HepG2 (cell line): ENCODE data around the gene UPF3A. TPM values are rescaled to one million over a fixed set of nuclear protein-coding genes. Genes with fewer than 3 reads are reported as not detected.

ENCODE experiments used
- ATF7-NPFF ChIP-seq: sonication (generic); formaldehyde crosslinking; IDR thresholded peaks from 2 replicates; pipeline ENCODE4 v1.8.1; 2023; ENCODE audit warnings: mild to moderate bottlenecking, low read depth, missing genetic modification reagents, moderate library complexity
- HNF4A ChIP-seq: sonication (generic); formaldehyde crosslinking; IDR thresholded peaks from 2 replicates; pipeline ENCODE4 v1.4.0; 2020; ENCODE audit warnings: missing genetic modification reagents
- IRF9 ChIP-seq: sonication (generic); formaldehyde crosslinking; IDR thresholded peaks from 2 replicates; pipeline ENCODE4 v1.8.0; 2022; ENCODE audit warnings: missing genetic modification reagents, mild to moderate bottlenecking, borderline replicate concordance
- KLF16 ChIP-seq, 2 experiments: sonication (generic) in 1 of 2; formaldehyde crosslinking in 1 of 2; IDR thresholded peaks; 2 replicates each; pipeline versions ENCODE4 v1.6.1 to v1.8.0; 2016 to 2023; ENCODE audit warnings: missing genetic modification reagents in 2 of 2, missing compliant biosample characterization in 1 of 2
- KLF9 ChIP-seq: IDR thresholded peaks from 2 replicates; pipeline ENCODE4 v1.6.1; 2016; ENCODE audit warnings: low read depth
- MIXL1 ChIP-seq: IDR thresholded peaks from 2 replicates; pipeline ENCODE4 v1.6.1; 2016
- MTERF4 ChIP-seq: sonication (generic); formaldehyde crosslinking; IDR thresholded peaks from 2 replicates; pipeline ENCODE4 v1.8.0; 2023; ENCODE audit warnings: mild to moderate bottlenecking, missing genetic modification reagents
- NFE2L1 ChIP-seq: sonication (generic); formaldehyde crosslinking; IDR thresholded peaks from 2 replicates; pipeline ENCODE4 v1.4.0; 2020; ENCODE audit warnings: missing genetic modification reagents, mild to moderate bottlenecking, borderline replicate concordance
- NR2F6 ChIP-seq, 2 experiments: IDR thresholded peaks; 2 replicates each; pipeline ENCODE4 v1.6.1; 2016; ENCODE audit warnings: antibody characterized with exemption in 1 of 2, mild to moderate bottlenecking in 1 of 2
- REXO4 ChIP-seq: sonication (generic); formaldehyde crosslinking; IDR thresholded peaks from 2 replicates; pipeline ENCODE4 v1.8.0; 2022; ENCODE audit warnings: missing genetic modification reagents, mild to moderate bottlenecking, borderline replicate concordance
- ZNF274 ChIP-seq: sonication (generic); formaldehyde crosslinking; IDR thresholded peaks from 2 replicates; pipeline ENCODE4 v1.5.1; 2020; ENCODE audit warnings: mild to moderate bottlenecking, missing genetic modification reagents
- ZNF501 ChIP-seq: sonication (generic); formaldehyde crosslinking; IDR thresholded peaks from 2 replicates; pipeline ENCODE4 v1.5.1; 2020; ENCODE audit warnings: mild to moderate bottlenecking, moderate library complexity, missing genetic modification reagents
- ZNF564 ChIP-seq: sonication (generic); formaldehyde crosslinking; IDR thresholded peaks from 2 replicates; pipeline ENCODE4 v1.8.1; 2023; ENCODE audit warnings: mild to moderate bottlenecking, missing genetic modification reagents
- ZNF704 ChIP-seq: sonication (generic); formaldehyde crosslinking; IDR thresholded peaks from 2 replicates; pipeline ENCODE4 v1.8.1; 2023; ENCODE audit warnings: mild to moderate bottlenecking, inconsistent platforms, moderate library complexity, missing genetic modification reagents, borderline replicate concordance
- ZNF766 ChIP-seq: sonication (generic); formaldehyde crosslinking; IDR thresholded peaks from 2 replicates; pipeline ENCODE4 v1.5.0; 2020; ENCODE audit warnings: missing genetic modification reagents, borderline replicate concordance
- ZNF772 ChIP-seq: sonication (generic); formaldehyde crosslinking; IDR thresholded peaks from 2 replicates; pipeline ENCODE4 v1.5.0; 2020; ENCODE audit warnings: mild to moderate bottlenecking, missing genetic modification reagents
- ZZZ3 ChIP-seq: sonication (generic); formaldehyde crosslinking; IDR thresholded peaks from 2 replicates; pipeline ENCODE4 v1.4.0; 2020; ENCODE audit warnings: missing genetic modification reagents, mild to moderate bottlenecking, borderline replicate concordance
- polyA plus RNA-seq, 8 experiments: library from polyadenylated mRNA; depleted of rRNA in 3 of 8; stranded (reverse) in 7 of 8; unstranded in 1 of 8; fragments of >200 nt; fragmentation: Illumina TruSeq in 4 of 8; extraction: Trizol in 4 of 8; gene quantifications; 2 replicates each; pipeline versions ENCODE4 v1.2.1 to v1.2.3, GENCODE V29; 2011 to 2016; ENCODE audit warnings: low read depth in 4 of 8, missing spikeins in 1 of 8, mixed read lengths in 1 of 8; ENCODE audit not compliant: insufficient read depth in 1 of 8
- total RNA-seq, 5 experiments: library from RNA; depleted of rRNA; stranded (reverse); fragments of >200 nt; fragmentation: Illumina TruSeq; extraction: Trizol; gene quantifications; 2 replicates each; pipeline ENCODE4 v1.2.3, GENCODE V29; 2016; ENCODE audit warnings: low read depth in 1 of 5
- TF ChIP-seq, protein P1 (sequence below): sonication (generic); formaldehyde crosslinking; IDR thresholded peaks from 2 replicates; pipeline ENCODE4 v1.9.0; 2022; ENCODE audit warnings: low read depth, missing genetic modification reagents
- TF ChIP-seq, protein P2 (sequence below): sonication (generic); formaldehyde crosslinking; IDR thresholded peaks from 2 replicates; pipeline ENCODE4 v1.8.0; 2022; ENCODE audit warnings: mild to moderate bottlenecking, missing genetic modification reagents, moderate library complexity
- TF ChIP-seq, protein P3 (sequence below): conservative IDR thresholded peaks from 2 replicates; pipeline ENCODE4 v1.6.1; 2018; ENCODE audit warnings: missing genetic modification reagents

The UPF3A gene
- total and polyA plus RNA-seq, 2 of the 13 experiments (the other 11 are each of a cell fraction or from before 2014, with no cell fraction given) = 60.2 to 63.8 TPM

- TF ChIP-seq ZZZ3 (CRISPR knock-in tag) (no peak), NR2F6 (IDR thresholded peaks at IDR 0.05) (peak; percentile 24; the same call in 1 of the 2 replicates), NR2F6 (CRISPR knock-in tag; IDR thresholded peaks at IDR 0.05) (peak; percentile 92), ZNF766 (CRISPR knock-in tag) (no peak), KLF16 (CRISPR knock-in tag; IDR thresholded peaks at IDR 0.05) (peak in 1 of 2 experiments; percentile 49; a peak in 1 of 4 replicates), KLF9 (CRISPR knock-in tag) (0 out of 2 replicates have a peak, but pooled peaks have one; percentile 47), ZNF704 (CRISPR knock-in tag) (0 out of 2 replicates have a peak, but pooled peaks have one; percentile 63), ATF7-NPFF (CRISPR knock-in tag) (peak; percentile 79; the same call in 1 of the 2 replicates), NFE2L1 (CRISPR knock-in tag) (no peak), MIXL1 (no peak), ZNF501 (CRISPR knock-in tag) (no peak; the same call in 1 of the 2 replicates), IRF9 (CRISPR knock-in tag) (no peak), MTERF4 (CRISPR knock-in tag) (no peak), REXO4 (CRISPR knock-in tag) (no peak), ZNF772 (CRISPR knock-in tag) (peak; percentile 89), HNF4A (CRISPR knock-in tag) (no peak; the same call in 1 of the 2 replicates), ZNF274 (peak; percentile 67; the same call in 1 of the 2 replicates), ZNF564 (CRISPR knock-in tag) (peak; percentile 69)
- TF ChIP-seq, protein P1, sequence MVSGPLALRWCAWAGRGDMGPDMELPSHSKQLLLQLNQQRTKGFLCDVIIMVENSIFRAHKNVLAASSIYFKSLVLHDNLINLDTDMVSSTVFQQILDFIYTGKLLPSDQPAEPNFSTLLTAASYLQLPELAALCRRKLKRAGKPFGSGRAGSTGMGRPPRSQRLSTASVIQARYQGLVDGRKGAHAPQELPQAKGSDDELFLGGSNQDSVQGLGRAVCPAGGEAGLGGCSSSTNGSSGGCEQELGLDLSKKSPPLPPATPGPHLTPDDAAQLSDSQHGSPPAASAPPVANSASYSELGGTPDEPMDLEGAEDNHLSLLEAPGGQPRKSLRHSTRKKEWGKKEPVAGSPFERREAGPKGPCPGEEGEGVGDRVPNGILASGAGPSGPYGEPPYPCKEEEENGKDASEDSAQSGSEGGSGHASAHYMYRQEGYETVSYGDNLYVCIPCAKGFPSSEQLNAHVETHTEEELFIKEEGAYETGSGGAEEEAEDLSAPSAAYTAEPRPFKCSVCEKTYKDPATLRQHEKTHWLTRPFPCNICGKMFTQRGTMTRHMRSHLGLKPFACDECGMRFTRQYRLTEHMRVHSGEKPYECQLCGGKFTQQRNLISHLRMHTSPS = no peak
- TF ChIP-seq, protein P2, sequence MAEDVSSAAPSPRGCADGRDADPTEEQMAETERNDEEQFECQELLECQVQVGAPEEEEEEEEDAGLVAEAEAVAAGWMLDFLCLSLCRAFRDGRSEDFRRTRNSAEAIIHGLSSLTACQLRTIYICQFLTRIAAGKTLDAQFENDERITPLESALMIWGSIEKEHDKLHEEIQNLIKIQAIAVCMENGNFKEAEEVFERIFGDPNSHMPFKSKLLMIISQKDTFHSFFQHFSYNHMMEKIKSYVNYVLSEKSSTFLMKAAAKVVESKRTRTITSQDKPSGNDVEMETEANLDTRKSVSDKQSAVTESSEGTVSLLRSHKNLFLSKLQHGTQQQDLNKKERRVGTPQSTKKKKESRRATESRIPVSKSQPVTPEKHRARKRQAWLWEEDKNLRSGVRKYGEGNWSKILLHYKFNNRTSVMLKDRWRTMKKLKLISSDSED (CRISPR knock-in tag) = no peak
- TF ChIP-seq, protein P3, sequence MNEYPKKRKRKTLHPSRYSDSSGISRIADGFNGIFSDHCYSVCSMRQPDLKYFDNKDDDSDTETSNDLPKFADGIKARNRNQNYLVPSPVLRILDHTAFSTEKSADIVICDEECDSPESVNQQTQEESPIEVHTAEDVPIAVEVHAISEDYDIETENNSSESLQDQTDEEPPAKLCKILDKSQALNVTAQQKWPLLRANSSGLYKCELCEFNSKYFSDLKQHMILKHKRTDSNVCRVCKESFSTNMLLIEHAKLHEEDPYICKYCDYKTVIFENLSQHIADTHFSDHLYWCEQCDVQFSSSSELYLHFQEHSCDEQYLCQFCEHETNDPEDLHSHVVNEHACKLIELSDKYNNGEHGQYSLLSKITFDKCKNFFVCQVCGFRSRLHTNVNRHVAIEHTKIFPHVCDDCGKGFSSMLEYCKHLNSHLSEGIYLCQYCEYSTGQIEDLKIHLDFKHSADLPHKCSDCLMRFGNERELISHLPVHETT (CRISPR knock-in tag) = peak; percentile 96; the same call in 1 of the 2 replicates
Observed at GRCh38 chr13:114281351-114282040, at the start of gene UPF3A (continued).
